GM18517 (cell line): ENCODE data around the gene CNGA2.
A peak's percentile ranks its signal among the peaks of the same experiment; 100 is the strongest.

ENCODE experiments used
- ATAC-seq: cut with Tn5 transposase; IDR thresholded peaks from one replicate; pipeline ENCODE4 v1.9.1; 2021; ENCODE audit warnings: mild to moderate bottlenecking, moderate library complexity; ENCODE audit not compliant: unreplicated experiment

CNGA2 gene

DNA sequence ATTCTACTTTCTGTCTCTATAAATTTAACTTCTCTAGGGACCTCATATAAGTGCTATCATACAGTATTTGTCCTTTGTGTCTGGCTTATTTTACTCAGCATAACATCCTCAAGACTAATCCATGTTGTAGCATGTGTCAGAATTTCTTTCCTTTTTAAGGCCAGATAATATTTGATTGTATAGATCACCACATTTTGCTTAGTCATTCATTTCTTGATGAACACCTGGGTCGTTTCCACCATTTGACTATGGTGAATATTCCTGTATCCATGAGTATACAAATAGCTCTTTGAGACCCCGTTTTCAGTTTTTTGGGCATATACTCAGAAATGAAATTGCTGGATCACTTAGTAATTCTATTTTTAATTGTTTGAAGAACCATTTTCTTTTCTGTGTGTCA, 12.0 kb downstream of the CNGA2 start:
- no peak for ATAC-seq

DNA sequence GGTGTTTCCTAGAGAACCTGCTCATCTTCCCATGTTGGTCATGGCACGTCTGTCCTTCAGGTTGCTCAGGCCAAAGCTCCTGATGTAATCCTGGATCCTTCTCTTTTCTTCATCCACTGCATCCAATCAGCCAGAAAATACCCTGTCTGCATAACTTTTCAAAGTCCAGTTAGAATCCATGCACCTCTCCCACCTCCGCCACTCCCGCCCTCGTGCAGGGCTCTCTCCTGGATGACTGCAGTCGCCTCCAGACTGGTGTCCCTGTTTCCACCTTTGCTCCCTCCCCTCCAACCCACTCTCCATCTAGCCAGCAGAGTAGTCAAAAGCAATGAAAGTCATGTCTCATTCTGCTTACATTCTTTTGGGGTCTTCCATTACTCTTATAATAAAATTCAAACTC, 16.0 kb downstream of the CNGA2 start:
- no peak for ATAC-seq

GRCh38 chrX:151752847-151753246, 18.3 kb downstream of the CNGA2 start:
- no peak for ATAC-seq

- peak; percentile 92 for ATAC-seq
These were observed 18.9 kb downstream of the CNGA2 start for GRCh38 chrX:151753313-151754046.

DNA sequence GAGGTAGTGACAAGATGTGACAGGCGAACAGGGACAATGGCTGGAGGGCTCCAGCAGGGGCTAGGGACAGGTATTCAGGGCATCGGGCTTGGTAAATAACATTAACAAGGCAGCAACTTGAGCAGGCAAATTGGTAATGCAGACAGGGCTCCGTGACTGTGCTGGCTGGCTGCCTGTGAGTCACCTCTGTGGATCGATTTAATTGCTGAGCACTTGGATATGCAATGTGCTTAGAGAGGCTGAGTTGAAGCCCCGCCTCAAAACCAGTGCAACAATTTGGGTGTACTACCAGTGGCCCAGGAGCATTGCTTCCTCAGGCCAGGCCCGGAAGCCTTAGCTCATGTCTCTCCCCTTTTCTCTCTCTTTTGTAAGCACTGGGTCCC, 19.5 kb downstream of the CNGA2 start:
- no peak for ATAC-seq

- no peak for ATAC-seq
These were observed 20.2 kb downstream of the CNGA2 start for GRCh38 chrX:151754641-151755215.

GRCh38 chrX:151759041-151759708, 24.6 kb downstream of the CNGA2 start:
- ATAC-seq, result no peak

- no peak for ATAC-seq
These were observed 28.3 kb downstream of the CNGA2 start for GRCh38 chrX:151762802-151763201.

GRCh38 chrX:151763711-151764110, 29.2 kb downstream of the CNGA2 start:
- no peak for ATAC-seq

- ATAC-seq, result no peak
These were observed 30.5 kb downstream of the CNGA2 start for GRCh38 chrX:151765026-151765425.

DNA sequence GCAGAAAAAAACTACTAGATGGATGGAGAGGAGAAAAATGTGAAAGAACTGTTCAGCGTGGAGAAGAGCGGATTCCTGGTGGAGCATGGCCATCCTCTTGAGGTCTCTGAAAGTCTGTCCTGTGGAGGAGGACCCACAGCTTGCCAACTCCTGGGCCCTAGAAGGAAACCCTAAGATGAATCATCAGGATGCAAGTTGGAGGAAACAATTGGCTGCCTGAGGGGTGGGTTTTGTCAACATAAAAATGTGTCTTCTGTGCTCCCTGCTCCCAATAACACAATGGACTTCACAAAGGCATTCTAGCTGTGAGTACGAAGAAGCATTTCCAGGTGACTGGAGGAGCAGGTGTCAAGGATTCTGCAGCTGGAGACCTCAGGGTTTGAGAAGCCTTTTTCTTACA, 37.2 kb downstream of the CNGA2 start:
- no peak for ATAC-seq

GRCh38 chrX:151773434-151773833, 38.9 kb downstream of the CNGA2 start:
- no peak for ATAC-seq

DNA sequence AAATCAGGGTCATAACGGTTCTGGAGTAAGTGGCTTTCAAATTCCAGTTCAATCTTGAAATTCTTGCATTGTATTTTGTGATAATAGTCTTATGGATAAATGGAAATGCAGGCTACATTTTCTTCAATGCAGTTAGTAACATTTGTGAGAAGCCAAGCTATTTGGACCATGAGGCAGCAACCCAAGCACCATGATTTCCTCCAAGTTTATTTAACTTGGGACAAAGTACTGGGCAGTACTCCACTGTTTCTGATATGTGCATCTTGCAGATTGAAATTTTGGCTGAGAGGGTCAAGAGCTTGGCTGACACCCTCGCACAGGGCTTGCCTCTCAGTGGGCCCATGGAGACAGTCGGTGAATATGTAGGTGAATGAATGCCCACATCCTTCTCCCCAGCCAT, 39.9 kb downstream of the CNGA2 start:
- ATAC-seq, result no peak

DNA sequence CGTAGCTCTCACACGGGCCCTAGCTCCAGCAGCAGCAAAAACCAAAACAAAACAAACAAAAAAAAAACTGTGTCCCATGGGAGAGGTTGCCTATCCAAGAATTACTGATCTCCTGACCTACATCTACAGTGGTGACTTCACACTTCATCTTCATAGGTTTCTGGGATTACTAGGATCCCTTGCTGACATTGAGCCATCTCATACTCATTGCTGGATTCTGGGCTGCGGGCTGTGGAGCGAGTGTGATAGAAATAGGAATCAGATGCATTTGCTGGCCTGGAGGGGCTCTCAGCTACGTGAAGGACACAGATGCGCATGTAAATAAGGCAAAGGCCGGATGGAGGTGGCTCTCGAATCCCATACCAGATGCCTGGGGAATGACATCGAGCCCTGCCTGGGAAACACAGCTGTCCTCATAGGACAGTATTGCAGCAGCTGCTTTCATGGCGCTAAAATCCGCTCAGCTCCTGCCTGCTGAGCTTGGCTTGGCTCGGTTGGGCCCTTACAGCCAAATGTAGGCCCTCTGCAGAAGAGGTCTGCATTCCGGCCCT, 41.7 kb downstream of the CNGA2 start:
- ATAC-seq, result no peak

GRCh38 chrX:151776936-151777335, 42.4 kb downstream of the CNGA2 start:
- no peak for ATAC-seq

- no peak for ATAC-seq
These were observed 44.7 kb downstream of the CNGA2 start for GRCh38 chrX:151779258-151779657.

- no peak for ATAC-seq
These were observed 46.1 kb downstream of the CNGA2 start for GRCh38 chrX:151780621-151781020.

DNA sequence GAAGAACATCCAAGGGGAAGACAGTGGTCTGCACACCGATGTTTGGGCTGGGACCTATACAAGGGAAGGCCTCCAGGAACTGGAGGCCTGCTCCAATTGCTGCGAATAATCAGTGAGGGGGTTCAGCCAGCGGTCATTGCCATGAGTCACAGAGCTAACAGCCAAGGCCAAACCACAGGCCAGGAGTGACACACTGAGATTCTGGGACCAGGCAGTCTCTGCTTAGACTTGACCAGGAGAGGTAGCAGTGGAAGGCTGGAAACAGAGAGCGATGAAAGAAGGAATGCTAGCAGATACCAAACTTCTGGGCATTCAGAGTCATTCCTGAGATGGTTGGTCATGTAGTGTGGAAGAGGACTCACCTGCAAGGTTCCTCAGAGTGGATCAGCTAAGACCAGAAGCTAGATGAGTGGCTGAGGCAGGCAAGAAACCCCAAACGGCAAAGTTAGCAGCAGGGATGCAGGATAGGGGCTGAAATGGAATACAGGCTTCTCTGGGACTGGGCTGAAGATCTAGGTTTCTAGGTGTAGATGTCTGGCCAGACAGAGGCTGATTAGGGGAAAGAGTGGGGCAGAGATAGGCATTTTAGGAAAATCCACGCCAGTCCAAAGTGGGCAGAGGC, 54.7 kb downstream of the CNGA2 start:
- no peak for ATAC-seq

DNA sequence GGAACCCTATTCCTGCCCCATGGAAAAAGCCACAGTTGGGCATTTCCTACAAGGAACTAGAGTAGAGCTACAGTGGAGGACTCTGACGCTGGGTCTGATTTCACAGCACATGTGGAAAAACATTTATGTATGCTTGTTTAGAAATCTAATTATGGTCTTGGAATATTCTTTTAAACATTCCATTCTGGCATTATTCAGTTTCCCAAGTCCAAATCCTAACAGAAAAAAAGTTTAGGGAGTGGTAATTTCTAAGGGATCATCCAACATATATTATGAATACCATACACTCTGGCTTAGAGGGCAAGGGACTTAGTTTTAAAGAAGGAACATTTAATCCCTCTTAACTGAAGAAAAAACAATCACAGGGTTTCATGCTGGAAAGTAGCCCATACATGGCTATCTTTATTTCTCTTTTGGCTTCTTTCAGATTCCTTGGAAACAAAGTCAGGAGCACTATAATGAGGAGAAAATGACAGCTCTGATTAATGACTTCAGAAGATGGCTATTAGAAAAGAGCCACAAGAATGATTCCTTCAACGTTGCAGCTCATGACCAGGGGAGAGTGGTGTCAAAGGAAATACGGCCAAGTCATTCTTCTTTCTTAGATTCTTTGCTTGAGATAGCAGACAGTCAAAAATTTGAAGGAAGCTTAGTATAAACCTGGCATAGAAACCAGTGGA, 56.1 kb downstream of the CNGA2 start:
- no peak for ATAC-seq

GRCh38 chrX:151791961-151792360, 57.4 kb downstream of the CNGA2 start:
- ATAC-seq, result no peak

GRCh38 chrX:151792505-151792904, 58.0 kb downstream of the CNGA2 start:
- ATAC-seq, result no peak
